Mucosa of gallbladder (tissue), 1 donor: ENCODE data around the gene ZSWIM6. TPM values are rescaled to one million over a fixed set of nuclear protein-coding genes. Genes with fewer than 3 reads are reported as not detected.
A peak's percentile ranks its signal among the peaks of the same experiment; 100 is the strongest.

Experiments
- DNase-seq: peaks from one replicate; pipeline ENCODE4 v3.0.0-alpha.2; 2020; ENCODE audit warnings: low spot score
- total RNA-seq: library from RNA; stranded (reverse); gene quantifications from one replicate; pipeline ENCODE4 v1.2.1, GENCODE V29; 2021
- donor health status: DM: no; HTN: no; CAD: no.

Gene ZSWIM6
- total RNA-seq, 1 donor from 2014 or later, result 23.5 TPM

DNA sequence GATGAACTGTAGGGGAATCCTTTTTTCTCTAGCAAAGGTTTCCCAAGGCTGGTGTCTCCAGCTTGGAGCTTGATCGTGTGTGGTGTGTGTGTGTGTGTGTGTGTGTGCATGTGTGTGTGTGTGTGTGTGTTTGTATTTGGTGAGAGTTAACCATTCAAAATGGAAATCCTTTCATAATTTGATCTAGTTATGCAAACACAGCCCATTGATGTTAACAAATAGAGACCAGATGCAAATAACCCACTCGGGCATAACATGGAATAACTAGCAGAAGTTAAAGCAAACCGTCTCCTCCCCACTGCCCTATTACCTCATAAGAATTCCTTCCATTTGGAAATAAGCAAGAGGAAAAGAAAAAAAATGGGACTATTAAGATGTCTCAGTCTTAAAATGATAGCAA lies 24.9 kb upstream of the ZSWIM6 start:
- DNase-seq, result no peak

DNA sequence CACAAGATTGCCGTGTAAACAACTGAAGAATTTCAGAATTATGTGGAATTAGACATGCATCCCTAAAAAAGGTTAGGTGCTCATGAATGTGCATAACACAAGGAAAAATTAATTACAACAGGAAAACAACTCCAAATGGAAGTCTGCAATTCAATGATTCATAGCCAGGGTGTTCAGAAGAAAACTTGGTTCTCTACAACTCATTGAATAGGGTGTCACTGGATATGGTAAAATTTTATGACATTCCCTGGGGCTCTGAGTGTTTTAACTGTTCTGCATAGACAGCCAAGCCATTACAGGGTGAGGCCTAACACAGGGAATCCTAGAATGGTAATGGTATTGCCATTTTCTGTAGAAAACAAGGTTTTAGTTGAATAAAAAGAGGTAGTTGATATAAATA lies 24.4 kb upstream of the ZSWIM6 start:
- DNase-seq, result no peak

DNA sequence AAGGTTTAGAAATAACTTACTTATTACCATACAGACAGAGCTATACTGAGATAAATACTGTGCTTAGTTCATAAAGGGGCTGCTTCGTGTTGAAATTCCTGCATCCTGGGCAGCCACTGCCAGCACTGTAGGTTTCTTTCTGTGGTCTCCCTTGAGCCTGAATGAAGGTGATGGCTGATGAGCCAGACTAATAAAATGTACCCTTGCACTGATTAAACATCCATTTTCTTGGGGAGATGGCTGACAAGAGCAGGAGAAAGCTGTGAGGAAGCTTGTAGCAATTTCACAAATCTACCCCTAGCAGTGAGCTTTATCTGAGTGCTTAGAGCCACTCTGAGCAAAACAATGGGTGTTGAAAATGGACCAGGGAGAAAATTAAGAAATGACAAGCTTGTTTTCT lies 23.3 kb upstream of the ZSWIM6 start:
- no peak for DNase-seq

DNA sequence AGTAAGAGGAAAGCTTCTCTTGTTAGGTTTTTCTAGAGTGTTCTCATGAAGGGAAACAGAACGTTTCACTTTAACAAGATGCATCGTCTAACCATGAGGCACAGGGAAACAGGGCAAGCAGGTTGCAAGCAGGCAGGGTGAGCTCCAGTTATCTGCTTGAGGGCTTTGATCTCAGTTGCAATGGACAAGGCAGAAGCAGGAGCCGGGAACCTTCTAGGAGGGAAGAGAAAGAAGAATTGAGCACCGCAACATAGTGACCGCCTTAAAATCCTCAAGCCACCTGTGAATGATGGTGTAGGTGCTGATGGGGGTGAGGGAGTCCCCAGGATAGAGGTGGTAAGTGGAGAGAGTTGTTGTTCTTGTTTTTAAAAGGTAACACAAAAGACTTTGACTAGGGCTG lies 22.9 kb upstream of the ZSWIM6 start:
- no peak for DNase-seq

DNA sequence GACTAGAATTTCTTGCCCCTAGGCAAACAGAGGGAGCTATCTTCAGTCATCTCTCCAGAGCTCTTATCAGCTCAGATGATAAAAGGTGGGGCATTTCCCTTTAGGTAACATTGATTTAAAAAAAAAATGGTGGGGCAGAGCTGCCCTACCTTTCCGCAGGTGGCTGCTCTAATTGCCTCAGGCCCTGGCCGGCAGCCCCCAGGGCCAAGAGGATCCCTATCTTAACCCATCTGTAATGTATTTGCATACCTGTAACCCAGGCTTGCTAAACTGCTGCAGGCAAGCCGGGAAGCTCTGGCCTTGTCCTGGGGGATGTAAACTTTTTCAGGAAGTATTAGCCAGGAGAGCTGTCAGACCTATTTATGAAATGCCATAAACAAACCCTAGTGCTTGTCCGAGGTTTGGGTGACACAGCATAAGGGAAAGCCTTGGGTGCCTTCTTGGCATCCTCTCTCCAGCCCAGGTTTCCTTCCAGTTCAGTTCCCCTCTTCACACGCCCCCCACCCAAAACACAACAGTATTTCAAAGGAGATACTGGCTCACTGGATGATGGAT lies 20.9 kb upstream of the ZSWIM6 start:
- DNase-seq, result no peak

DNA sequence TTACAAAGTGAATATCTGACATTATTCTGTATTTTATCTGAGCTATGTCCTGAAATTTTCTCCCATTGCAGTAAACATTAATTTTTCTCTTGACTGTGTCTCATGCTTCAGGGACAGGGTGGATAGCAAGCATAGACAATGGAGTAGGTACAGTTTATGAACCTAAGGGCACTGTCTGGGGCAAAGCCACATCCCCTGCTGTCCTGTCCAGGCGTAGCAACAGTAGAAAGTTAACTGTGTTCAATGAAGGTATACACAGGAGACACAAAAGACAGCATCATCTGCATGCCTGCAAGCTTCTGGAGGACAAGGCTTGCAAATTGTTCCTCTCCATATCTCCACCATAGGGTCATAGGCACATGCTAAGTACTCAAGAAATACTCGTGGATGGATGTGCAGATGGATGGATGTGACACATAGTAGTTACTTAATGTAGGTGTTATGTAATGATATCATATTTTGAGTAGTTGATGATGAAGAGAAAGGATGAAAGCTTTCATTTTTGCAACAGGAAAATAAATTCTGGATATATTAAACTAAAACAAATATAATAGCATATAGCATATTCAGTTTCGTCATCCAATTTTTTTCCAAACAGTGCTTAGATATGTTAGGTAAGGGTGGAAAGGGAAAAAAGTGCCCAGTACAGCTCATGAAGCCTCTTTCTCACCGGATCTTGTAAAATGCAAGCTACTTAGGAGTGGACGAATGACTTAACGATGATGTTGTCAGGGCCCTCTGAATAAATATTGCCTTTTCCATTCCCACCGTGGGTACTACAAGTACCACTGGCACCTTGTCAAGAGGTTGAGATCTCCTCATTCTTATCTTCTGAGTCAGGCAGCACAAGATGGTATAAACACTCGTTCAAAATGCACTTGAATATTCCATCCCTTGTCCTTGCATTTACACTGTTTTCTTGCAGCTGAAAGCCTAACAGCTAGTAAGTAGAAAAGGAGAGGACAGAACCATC lies 19.9 kb upstream of the ZSWIM6 start:
- no peak for DNase-seq

DNA sequence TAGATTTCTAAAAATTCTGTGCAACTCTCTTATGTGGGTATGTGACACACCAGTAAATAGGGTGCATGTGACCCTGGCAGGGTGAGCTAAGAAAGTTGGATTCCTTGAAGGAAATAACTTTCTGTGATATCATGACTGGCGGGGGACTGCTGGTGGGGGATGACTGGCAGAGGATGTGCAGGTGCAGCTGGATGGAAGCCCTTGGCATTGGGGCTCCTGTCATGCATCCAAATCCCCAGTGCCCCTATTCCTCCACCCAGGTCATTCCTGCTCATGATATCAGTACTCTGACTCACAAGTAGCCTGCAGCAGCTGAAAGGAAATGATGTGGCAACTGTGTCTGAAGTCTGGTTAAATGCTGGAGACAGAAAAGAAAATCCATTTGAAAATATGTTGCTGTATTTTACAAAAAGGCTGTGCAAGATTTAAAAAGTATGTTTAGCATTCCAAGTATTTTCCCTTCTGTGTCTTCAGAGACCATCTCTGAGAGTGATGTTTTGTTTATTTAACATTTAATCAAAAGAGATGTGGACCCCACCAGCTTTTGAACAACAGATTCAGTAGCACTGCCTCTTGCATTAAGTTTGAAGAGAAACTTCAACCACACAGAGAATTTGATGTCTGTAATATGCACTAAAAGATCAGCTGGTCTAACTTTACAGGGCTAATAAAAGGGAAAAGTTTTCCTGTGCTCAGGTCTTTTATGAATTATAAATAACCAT lies 17.9 kb upstream of the ZSWIM6 start:
- no peak for DNase-seq

DNA sequence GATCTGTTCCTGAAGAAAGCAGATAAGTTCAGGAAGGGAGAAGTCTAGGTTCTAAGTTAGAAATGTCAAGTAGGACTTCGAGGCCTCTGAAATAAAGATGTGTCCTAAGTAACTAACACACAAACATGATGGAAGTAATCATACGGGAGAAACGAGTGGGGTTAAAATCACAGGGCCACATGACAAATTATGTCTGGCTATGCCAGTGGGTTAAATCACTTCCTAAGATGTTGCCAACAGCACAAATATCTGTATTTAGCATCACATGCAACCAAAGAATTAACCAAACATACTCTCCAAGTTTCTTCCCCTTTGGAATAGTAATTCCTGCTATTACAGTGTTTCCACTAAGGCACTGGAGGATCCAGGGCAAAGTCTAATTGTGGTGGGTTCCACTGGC lies 13.7 kb upstream of the ZSWIM6 start:
- no peak for DNase-seq

DNA sequence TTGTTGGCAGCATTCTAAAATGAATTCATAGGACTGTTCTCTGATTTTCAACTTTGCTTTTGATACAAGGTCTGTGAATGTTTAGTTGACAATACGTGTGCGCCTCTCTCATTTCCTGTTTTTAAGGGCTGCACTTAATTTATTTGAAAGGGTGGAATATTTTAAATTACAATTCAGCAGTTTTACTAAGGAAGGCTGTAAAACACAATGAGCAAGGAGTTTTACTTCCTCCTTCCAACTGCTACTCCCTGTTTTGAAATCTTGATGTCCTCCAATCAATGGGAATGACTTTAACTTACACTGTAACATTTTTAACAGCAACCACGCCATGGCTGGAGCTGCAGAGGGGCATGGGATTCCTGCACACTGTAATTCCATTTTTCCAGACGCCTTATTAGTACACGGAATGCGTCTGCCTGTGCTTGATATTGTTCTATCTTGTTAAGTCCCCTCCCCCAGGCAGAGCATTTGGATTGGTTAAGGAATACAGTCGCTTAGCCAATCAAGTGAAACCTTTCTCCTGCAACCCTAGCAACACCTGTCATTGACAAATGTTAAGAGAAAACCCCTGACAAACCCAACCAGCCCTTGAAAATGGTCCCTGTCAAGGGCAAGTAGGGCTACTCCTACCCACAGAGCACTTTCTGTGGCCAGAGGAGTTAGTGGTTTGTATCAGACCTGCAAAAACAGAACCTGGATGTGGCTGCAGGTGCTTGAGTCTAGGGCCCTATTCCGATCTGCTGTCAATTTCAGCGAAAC lies 12.5 kb upstream of the ZSWIM6 start:
- peak; percentile 44 for DNase-seq

DNA sequence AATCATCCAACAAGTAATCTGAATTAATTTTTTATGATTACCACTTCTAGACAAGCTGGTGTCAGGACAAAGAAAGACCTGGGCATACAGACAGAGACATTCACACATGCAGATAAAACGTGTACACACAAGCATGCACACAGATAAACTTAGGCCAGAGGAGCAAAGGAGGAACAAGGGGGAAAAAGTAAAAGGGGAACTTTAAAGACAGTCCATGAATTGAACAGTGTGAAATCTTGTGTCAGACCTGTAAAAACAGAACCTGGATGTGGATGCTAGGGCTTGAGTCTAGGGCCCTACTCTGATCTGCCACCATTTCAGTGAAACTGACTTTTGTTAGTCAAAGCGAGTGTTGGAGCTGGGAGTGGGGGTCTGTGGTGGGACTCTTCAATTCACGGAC lies 11.2 kb upstream of the ZSWIM6 start:
- DNase-seq, result no peak

DNA sequence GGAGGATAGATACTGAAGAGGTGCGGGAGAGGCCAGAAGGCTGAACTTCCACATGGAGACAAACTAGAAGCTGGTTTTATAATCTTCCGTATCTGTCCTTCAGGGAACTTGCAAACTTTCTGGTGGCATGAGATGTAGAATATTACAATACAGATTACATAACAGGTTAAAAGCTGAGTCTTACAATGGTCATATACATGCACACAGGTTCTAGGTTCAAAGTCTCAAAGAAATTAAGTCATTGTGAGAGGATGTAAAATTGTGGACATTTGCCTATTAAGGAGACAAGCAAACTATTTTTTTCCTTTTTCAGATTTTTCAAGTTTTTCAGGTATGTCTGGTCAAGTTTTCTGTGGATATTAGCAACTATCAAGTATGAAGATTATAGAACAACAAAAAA lies 10.4 kb upstream of the ZSWIM6 start:
- no peak for DNase-seq

DNA sequence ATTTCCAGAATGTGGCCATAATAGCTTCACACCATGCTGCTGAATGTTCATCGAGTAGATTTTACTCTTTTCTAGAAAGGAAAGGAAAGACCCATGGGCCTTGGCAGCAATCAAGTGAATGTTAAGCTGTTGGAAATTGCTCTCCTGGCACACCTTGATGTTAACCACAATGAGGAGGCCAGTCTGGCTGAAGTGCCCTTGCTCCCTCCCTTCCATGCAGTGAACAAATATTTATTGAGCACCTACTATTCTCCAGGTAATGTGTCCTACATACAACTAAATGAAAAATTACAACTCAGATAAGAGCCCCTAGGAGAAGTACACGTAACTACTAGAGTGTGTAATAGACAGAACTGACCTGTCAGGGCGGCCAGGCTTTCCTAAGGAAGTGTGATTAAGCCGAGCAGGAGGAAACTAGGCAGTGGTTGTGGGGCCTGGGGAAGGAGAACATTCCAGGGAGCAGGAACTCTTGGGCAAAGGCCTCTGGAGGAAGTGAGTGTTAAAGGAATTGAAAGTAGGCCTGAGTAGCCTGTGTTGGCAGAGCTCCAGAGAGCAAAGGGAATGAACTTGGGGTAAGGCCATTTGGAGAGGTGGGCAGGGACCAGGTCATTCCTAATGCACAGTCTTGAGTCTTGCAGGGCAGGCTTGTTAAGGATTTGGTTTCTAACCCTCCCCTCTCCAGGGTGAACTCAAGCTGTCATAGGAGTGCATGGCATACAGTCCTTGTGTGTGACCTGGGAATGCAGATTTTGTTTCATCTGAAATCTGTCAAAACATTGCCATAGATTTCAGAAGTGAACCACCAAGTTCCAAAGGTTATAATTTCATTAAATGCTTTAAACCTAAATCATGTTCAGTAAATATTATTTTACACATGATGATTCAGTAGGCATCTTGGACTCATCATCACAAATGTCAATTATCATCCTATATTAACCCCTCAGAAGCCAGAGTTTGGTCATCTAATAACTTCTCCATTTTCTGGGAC lies 9.0 kb upstream of the ZSWIM6 start:
- no peak for DNase-seq

DNA sequence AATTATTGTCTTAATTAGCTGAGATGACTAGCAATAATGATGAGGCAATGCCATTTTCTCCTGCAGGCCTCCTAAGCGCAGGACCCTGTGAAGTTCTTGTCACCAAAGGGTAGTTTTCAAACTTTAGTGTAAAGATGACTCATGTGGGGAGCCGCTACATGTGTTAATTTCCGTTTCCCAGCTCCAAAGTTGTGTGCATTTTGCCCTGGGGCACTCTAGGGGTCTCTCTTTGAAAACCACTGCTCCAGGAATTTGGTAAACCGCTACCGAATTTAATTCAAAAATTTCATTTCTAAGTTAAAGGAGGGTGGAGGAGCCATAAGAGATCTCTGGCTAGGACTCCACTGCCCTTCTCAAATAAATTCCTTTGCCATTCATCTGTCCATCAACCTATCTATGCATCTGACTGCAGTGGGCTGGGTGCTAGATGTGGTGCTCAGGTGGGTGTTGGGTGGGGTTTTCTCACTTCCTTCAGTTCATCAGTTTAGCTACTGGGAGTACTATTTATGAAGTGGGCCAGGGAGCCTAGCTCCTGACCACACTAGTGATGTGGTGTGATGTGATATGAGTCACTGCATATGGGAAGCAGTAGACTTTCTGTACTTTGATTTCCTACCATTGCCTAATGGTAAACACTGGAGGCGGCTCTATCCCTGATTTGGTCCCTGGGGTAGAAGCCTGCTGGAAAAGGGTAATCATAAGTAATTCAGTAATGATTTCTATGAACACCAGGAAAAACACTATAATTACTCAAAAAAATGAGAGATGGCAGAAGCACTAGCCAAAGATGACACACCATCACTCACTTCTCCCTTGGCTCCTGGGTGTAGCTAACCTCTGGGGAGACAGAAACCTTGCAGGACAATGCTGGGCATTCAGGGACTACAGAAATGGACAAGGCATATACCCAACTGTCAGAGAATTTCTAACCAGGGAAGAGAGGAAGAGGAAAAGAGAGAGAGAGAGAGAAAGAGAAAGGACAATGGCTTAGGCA lies 4.0 kb upstream of the ZSWIM6 start:
- DNase-seq, result no peak

DNA sequence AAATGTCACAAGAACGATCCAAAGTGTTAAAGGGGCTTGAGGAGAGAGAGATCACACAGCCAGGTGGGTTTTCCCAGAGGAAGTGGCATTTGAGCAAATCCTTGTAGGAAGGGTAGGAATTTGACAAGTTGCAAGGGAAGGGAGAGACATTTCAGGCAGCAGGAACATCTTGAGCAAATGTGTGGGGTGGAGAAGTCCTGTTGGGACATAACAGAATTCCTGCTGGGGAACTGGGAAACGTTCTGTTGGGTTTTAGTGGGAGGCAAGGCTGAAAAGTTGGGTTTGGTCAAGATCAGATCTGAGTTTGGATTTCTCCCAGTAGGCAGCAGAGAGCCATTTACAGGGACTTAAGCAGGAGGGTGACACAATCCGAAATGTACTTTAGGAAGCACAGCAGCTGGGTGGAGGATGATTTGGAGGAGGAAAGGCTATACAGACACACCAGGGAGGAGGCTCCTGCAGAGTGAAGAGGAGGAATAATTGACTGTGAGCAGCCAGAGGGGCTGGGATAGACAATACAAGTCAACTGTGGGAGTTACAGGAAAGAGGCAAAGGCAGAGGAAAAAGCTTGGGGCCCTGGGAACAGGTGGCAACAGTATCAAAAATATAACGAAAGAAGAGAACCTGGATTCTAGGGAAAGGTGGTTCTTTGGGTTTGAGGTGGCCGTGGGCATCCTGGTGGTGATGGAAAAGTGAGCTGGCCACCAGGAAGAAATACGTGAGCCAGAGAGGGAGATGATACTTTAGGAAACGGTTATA lies 3.1 kb upstream of the ZSWIM6 start:
- no peak for DNase-seq

DNA sequence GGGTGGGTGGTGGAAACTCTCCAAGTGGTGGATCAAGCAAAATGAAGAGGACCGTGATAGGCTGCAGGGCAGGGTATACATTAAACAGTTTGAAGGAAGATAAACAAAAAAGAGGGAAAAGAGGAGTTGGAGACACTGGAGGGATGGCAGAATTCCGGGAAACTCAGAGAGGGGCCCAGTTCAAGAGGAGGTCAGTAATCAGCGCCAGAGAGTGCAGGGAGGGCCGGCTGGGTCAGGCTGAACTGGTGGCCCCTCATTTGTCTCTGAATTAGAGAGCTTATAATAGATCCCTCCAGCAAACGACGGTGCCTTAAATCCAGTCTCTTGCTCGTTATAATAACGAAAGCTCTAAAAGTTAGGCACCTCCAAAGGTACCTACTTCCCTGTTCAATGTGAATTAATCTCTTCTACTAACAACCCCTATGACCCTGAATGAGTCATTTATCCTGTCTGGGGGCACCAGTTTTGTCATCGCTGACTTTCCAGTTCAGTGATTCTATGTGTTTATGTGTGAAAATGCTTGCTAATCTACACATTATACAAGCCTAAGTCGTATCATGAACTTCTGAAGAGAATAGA lies 2.4 kb upstream of the ZSWIM6 start:
- no peak for DNase-seq

DNA sequence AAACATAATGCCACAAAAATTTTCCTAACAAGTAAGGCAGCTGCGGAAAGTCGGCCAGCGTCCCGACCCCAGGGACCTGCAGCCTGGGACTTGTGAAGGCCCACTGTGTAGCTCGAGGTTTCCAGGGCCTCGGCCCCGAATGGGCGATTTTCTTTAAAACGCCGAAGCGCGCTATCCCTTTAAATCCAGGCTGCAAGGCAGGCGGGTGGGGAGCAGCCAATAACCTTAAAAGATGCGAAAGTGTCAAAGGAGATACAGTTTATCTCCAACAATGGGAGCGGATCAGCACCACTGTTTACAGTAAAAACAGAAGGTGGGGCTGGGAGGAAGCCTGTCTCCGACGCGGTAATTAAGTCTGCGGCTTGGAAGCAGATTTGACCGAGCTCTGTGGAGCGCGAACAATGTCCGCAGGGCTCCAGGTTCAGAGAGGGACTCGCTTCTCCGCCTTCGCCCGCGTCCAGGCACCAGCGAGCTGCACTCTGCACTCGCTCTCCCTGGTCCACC lies 1.7 kb upstream of the ZSWIM6 start:
- DNase-seq, result peak; percentile 42

DNA sequence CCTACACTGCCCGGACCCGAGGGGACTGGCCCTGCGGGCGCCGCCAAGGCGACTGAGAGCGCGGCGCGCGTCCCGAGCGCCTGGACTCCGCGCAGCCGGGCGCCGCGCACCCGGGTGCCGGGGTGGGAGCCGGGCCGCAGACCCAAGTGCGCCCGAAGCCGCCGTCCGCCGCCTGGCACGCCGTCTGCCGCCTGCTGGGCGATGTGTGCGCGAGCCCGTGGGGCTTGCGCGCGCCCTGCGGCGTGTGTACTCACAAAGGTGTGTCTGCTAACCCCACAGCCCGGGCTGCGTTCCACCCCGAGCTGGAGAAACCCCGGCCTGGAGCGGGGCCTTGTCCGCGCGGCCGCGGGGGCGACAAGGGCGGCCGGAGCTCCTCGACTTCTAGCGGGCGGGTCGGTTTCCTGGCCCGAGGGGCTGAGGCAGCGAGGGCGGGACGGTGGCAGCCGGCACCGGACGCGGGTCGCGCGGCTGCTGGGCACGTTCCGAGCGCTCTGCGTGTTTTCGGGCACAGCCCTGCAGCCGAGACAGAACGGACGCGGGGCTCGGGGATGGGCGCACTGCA lies 1.1 kb upstream of the ZSWIM6 start:
- DNase-seq, result peak; percentile 84

DNA sequence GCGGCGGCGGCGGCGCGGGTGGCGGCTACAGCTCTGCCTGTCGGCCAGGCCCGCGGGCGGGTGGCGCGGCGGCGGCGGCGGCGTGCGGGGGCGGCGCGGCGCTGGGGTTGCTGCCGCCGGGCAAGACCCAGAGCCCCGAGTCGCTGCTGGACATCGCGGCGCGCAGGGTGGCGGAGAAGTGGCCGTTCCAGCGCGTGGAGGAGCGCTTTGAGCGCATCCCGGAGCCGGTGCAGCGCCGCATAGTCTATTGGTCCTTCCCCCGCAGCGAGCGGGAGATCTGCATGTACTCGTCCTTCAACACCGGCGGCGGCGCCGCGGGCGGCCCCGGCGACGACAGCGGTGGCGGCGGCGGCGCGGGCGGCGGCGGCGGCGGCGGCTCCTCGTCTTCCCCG lies 296 bp downstream of the ZSWIM6 start:
- peak; percentile 36 for DNase-seq
